PC-3 (cell line): ENCODE results near the gene IRF9.

Source experiments
- CTCF ChIP-seq: fragments of 300-600 bp; sonication (generic); conservative IDR thresholded peaks from 2 replicates; pipeline ENCODE4 v1.5.1; 2017; ENCODE audit warnings: antibody characterized with exemption, low read depth, mild to moderate bottlenecking, low read length
- EZH2 ChIP-seq: fragments of 300-600 bp; sonication (generic); IDR thresholded peaks from one replicate; pipeline ENCODE4 v1.6.1; 2017; ENCODE audit warnings: antibody characterized with exemption, mild to moderate bottlenecking, low read length; ENCODE audit not compliant: unreplicated experiment

GRCh38 chr14:24195186-24196070 is 34.4 kb downstream of the IRF9 start, which contains the start of gene TM9SF1:
- TF ChIP-seq CTCF (no peak), EZH2 (no peak)
